Airway epithelial cell (primary cell): ENCODE measurements around the gene NDUFAB1. TPM values are rescaled to one million over a fixed set of nuclear protein-coding genes. Genes with fewer than 3 reads are reported as not detected.

Experiments
- total RNA-seq: library from RNA; depleted of rRNA; stranded (reverse); fragments of >200 nt; gene quantifications from 2 replicates; pipeline ENCODE4 v1.2.3, GENCODE V29; 2015

NDUFAB1 gene
- 173 and 197 TPM in 2 replicates for total RNA-seq

GRCh38 chr16:23595951-23596720 lies at the start of gene NDUFAB1:
NDUFAB1 (minus strand) TSS chr16:23596316; CDS start chr16:23596290, 26 bp downstream.

DNA sequence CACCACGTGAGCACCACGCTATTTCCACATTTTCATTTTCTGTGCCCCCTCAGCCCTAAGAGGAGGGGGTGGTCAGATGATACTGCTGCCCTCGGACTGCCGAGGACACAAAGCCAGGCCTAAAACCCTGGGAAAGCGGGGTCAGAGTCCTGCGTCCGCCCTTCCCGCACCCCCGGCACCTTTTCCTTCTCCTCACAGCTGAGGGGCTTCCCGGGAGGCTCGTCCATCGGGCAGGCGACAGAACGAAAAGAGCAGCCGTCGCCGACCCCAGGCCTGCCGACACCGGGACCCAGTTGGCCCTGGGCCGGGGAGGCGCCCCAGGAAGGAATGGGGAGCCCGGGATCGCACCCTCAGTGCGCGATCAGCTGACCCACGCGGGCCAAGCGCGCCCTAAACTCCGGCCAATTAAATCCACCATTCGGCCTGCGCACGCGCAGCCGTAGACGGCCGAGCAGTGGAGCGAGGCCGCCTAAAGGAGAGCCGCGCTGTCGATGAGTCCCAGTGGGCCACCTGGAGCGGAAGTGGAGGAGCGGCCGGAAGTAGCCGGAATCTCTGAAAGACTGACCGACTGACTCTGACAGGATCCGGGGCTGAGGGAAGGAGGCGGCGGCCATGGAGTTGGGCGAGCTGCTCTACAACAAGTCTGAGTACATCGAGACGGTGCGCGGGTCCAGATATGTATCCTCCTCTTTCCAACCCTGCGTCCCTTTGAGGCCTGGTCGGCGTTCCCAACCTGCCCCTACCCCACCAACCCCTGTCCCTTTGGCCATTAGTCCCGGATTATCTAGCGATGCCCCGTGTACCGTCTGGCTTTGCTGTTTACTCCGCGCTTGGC lies 45.0 kb upstream of the NDUFAB1 start, which contains the start of the genes DCTN5 and PALB2:
Gene DCTN5 (plus strand): TSS at position 536 of the 835 bp plus-strand sequence. CDS start 77 bp downstream, at position 613.
Gene PALB2 (minus strand): TSS at position 380 of the 835 bp plus-strand sequence. CDS start 153 bp downstream, at position 227.

DNA sequence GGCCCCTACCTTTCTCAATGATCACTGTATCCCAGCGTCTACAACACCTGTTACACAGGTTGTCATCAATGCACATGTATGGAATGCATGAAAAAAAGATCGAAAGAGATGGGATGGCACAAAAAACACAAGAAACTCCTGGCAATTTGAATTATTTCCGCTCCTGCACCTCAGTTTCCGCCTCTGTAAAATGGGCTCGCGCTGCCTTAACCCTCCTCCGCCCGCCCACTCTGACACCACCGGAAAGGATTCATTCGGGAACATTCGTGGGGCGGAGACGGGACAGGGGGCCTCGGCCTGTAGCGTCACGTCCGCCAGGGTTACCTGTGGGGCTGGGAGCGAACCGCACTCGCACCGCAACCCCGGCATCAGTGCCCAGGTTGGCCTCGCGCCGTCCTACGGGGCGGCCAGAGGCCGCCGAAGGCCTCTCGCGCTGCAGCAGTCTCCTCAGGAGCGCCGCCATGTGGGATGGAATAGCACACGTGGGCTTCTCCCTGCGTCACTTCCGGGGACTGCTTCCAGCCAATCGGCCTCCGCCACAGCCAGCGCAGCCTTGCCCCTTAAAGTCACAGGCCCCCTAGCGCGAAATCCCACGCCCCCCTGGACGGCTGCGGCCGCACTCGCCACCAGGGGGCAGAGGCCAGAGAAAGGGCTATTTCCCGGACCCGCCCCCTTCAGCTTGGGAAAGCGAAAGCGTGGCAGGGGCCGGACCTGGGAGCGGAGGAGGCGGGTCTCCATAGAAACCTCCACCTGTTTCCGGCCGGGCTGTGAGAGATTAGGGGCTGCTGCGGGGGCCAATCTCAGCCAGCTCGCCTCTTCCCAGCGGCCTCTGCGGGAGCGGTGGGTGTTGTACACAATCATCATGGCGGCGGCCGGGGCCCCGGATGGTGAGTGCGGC lies 39.0 kb downstream of the NDUFAB1 start, which contains the start of the genes EARS2 and UBFD1:
Gene EARS2 (minus strand): TSS at position 470 of the 898 bp plus-strand sequence. CDS start 7 bp downstream, at position 463.
Gene UBFD1 (plus strand): TSS at position 847 of the 898 bp plus-strand sequence. CDS start 16 bp downstream, at position 863.

Other genes with a start within 250 kb of the NDUFAB1 start
- gene COG7, start 143.1 kb downstream of the NDUFAB1 start, total RNA-seq, result 6.8 and 10.2 TPM in 2 replicates
- 12.4 and 21.6 TPM in 2 replicates for gene GGA2, start 85.8 kb downstream of the NDUFAB1 start, total RNA-seq
- 33.3 and 51.0 TPM in 2 replicates for gene EARS2, start 39.0 kb downstream of the NDUFAB1 start, total RNA-seq
- 84.5 and 106 TPM in 2 replicates for gene UBFD1, start 38.6 kb downstream of the NDUFAB1 start, total RNA-seq
- gene PALB2, start 45.0 kb upstream of the NDUFAB1 start, total RNA-seq, result 11.8 and 12.2 TPM in 2 replicates
- 47.9 and 48.0 TPM in 2 replicates for gene DCTN5, start 45.1 kb upstream of the NDUFAB1 start, total RNA-seq
- gene PLK1, start 82.6 kb upstream of the NDUFAB1 start, total RNA-seq, result 53.6 and 57.6 TPM in 2 replicates
- 0.28 and 0.49 TPM in 2 replicates for gene ERN2, start 116.9 kb upstream of the NDUFAB1 start, total RNA-seq
- gene CHP2, start 158.7 kb upstream of the NDUFAB1 start, total RNA-seq, result 0.37 and 0.85 TPM in 2 replicates
- gene PRKCB, start 239.7 kb upstream of the NDUFAB1 start, total RNA-seq, result not detected in 2 replicates